Astrocyte of the cerebellum (primary cell): Measurements from ENCODE around the gene TNNT2.

Source experiments
- DNase-seq: peaks from one replicate; pipeline ENCODE4 v3.0.0-alpha.2; 2011; ENCODE audit warnings: low read depth
- H3K4me3 ChIP-seq: 2 replicates; pipeline ENCODE4 v1.5.1; 2011; ENCODE audit warnings: mild to moderate bottlenecking, low read depth, low read length, moderate library complexity
- in situ Hi-C: cut with HindIII; loops from 2 replicates; pipeline ENCODE4 v1.10.0; 2017; ENCODE audit warnings: low sequenced_read_pairs
- TF ChIP-seq, protein P1 (sequence below): IDR thresholded peaks from 2 replicates; pipeline ENCODE4 v1.5.1; 2012; ENCODE audit warnings: low read length, low read depth, moderate library complexity, mild to moderate bottlenecking; ENCODE audit errors: missing control alignments

TNNT2 gene

DNA sequence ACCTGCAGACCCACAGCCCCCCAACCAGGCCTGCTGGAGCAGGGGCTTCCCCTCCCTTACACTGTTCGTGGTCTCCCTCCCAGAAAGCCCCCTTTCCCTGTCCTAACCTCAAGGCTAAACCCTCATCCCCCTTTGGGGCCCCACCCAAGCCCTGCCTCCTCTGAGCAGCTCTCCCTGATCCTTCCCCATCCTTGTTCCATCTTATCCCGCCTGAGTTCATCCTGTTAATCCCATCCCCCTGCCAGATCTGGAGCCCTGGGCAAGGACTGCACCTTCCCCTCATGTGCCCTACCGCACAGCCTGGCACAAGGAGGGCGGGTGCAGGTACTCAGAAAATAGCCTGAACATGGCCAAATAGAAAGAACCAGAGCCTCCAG lies 6.9 kb upstream of the TNNT2 start:
- TF ChIP-seq, protein P1, sequence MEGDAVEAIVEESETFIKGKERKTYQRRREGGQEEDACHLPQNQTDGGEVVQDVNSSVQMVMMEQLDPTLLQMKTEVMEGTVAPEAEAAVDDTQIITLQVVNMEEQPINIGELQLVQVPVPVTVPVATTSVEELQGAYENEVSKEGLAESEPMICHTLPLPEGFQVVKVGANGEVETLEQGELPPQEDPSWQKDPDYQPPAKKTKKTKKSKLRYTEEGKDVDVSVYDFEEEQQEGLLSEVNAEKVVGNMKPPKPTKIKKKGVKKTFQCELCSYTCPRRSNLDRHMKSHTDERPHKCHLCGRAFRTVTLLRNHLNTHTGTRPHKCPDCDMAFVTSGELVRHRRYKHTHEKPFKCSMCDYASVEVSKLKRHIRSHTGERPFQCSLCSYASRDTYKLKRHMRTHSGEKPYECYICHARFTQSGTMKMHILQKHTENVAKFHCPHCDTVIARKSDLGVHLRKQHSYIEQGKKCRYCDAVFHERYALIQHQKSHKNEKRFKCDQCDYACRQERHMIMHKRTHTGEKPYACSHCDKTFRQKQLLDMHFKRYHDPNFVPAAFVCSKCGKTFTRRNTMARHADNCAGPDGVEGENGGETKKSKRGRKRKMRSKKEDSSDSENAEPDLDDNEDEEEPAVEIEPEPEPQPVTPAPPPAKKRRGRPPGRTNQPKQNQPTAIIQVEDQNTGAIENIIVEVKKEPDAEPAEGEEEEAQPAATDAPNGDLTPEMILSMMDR: no peak
- no peak for DNase-seq
- in situ Hi-C loops: no loop called here
- H3K4me3 ChIP-seq: no peak overlapping the region

DNA sequence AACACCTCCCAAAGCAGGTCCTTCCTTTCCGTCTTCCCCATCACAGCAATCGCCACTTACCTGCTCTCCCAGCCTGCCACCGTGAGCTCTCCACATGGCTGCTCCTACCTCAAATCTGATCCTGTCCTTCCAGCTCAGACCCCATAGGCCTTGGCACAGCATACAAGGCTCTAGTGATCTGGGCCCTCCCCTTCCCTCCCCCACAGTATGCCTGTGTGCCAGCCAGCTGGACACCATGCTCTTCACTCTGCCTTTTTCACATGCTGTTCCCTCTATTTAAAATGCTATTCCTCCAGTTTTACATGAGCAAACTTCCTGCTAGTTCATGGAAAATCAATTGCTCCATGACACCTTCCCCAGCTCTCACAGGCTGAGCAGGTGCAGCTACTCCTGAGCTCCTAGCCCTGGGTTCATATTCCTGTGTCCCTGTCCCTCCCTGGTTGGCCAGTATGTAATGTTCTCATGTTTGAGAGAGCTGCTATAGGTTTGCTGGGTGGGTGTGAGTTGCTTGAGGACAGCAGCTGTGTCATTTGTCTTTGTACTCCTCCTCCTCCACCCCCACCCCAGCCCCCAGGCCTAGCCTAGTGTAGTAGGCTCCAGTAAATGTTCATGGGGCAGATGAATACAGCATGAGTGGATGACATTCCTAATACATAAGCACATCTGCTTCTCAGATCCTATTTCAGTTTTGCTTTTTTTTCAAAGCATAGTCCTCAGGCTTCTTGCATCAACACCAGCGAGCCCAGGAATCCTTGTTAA lies 6.3 kb upstream of the TNNT2 start:
- TF ChIP-seq, protein P1: no peak
- in situ Hi-C loops: no loop called here
- DNase-seq: peak; percentile 45
- H3K4me3 ChIP-seq: no peak overlapping the region

DNA sequence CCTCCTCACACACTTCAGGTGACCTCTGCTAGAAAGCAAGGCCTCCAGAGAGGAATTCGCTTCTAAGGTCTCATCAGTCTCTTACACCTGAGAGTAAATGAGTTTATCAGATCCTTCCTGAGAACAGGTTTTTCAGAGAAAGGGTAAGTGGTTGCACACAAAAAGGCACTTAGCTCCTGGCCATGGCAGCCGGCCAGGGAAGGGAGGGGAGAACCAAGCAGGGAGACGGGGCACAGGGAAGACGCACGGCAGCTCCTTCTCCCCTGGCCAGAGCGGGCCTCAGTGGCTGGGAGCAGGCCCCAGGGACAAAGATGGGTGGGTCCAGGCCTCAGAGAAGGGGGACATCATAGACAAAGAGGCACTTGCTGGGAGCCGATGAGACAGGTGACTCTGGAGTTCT lies 3.6 kb upstream of the TNNT2 start:
- no peak overlapping the region for H3K4me3 ChIP-seq
- DNase-seq: no peak
- TF ChIP-seq, protein P1: no peak
- in situ Hi-C loops: no loop called here

DNA sequence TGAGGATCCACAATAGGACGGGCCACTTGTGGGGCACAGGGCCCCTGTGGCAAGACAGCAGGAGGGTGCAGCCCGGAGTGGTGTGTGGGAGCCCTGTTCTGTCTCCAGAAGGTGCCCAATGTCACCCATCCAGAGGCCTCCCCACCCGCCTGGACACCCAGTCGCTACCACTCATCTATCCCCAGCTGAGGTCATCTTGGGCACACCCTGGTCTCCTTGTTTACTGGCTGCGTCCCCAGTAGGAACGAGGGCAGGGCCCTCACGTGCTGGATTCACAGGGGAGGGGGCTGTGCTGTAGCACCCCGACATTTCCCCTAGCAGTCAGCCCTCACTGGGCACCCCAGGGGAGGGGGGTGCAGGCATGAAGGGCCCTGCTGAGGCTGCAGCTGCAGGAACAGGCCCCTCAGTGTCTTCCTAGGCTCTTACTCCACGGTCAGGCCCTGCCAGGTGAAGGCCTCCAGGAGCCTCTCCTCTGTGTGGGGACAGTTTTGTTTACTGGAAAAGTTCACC lies 2.3 kb upstream of the TNNT2 start:
- TF ChIP-seq, protein P1: no peak
- in situ Hi-C loops: no loop called here
- no peak for DNase-seq
- no peak overlapping the region for H3K4me3 ChIP-seq

DNA sequence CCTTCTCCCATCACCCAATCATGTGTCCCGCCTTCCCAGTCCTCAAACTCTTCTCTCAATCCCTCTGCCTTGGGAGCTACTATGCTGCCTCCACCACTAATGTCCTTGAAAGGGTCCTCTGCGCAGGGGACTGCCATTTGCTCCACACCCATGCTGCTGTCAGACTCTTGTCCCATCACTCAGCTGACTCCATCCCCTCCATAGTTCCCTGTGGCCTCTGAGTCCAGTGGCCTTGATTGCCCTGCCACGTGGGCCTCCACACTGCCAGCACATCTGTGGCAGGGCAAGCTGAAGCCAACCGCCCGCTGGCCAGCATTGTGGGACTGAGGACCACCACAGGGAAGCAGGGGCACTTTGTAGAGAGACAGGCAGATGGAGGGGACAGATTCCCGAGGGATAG lies 1.3 kb upstream of the TNNT2 start:
- DNase-seq: no peak
- in situ Hi-C loops: no loop called here
- TF ChIP-seq, protein P1: no peak
- no peak overlapping the region for H3K4me3 ChIP-seq

DNA sequence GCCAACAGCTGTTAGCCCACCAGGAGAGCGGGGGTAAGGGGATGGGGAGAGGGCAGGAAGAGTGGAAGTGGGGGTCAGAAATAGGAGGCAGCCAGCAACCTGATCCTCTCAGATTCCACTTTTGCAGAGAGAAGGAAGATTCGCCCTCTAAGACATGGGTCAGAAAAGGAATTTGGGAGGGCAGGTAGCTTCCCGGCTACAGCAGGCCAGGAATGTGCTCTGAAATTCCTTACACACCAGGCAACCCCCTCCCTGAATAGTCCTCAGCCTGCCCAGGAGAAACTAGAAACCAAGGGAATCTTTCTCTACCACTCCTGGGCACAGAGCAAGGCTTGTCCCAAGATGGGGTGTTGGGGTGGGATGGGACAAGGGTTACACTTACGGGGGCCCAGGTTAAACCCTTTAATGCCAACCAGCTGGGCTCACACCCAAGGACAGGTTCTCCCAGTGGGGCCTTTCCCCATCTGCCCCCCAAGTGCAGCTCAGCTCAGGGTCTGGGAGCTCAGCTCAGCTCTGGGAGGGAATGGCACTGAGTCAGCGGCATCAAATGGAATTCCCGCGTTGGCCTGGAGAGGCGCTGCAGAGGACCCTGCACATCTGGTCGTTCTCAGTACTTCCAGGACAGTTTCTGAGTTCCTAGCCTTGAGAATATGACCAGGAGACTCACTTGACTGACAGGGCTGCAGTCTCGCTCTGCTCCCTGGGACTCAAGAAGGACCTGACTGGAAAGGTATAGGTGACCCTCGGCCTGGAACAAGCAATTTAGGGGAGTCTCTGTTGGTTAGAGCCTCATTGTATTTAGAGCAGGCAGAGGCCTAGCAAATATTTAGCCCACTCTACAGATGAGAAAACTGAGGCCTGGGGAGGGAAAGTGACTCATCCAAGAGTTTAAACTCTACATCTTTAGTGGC lies 761 bp downstream of the TNNT2 start:
- in situ Hi-C loops: no loop called here
- no peak overlapping the region for H3K4me3 ChIP-seq
- DNase-seq: no peak
- TF ChIP-seq, protein P1: peak; percentile 73
